Measurements from ENCODE around the gene PAOX.

PAOX gene

GRCh38 chr10:133379152-133379800 is at the start of gene PAOX:
PAOX (plus strand) TSS chr10:133379262; CDS start chr10:133379317, 55 bp downstream.
- DNase-seq (ENCODE audit: low read depth in 2 of 2), result no peak

GRCh38 chr10:133329491-133330202 is 49.4 kb upstream of the PAOX start:
- DNase-seq (ENCODE audit: low read depth in 2 of 2), result peak; percentile 73 to 84

- DNase-seq (ENCODE audit: low read depth in 2 of 2), result no peak
Measured at GRCh38 chr10:133332936-133333699, 45.9 kb upstream of the PAOX start.

GRCh38 chr10:133334503-133335245 is 44.4 kb upstream of the PAOX start:
- peak in 1 of 2 donors; percentile 29 for DNase-seq (ENCODE audit: low read depth in 2 of 2)

GRCh38 chr10:133335246-133336117 is 43.6 kb upstream of the PAOX start:
- peak; percentile 51 to 69 for DNase-seq (ENCODE audit: low read depth in 2 of 2)

- no peak for DNase-seq (ENCODE audit: low read depth in 2 of 2)
Measured at GRCh38 chr10:133336118-133336576, 42.9 kb upstream of the PAOX start.

GRCh38 chr10:133336577-133337369 is 42.3 kb upstream of the PAOX start, which contains the start of gene CALY:
CALY (minus strand) TSS chr10:133336896; CDS start chr10:133328989, 7,907 bp downstream.
- DNase-seq (ENCODE audit: low read depth in 2 of 2), result peak; percentile 58 to 60

- no peak for DNase-seq (ENCODE audit: low read depth in 2 of 2)
Measured at GRCh38 chr10:133337370-133337725, 41.7 kb upstream of the PAOX start.

GRCh38 chr10:133338080-133339071 is 40.7 kb upstream of the PAOX start:
- no peak for DNase-seq (ENCODE audit: low read depth in 2 of 2)

GRCh38 chr10:133339708-133340380 is 39.2 kb upstream of the PAOX start:
- no peak for DNase-seq (ENCODE audit: low read depth in 2 of 2)

- no peak for DNase-seq (ENCODE audit: low read depth in 2 of 2)
Measured at GRCh38 chr10:133341983-133342382, 37.1 kb upstream of the PAOX start.

GRCh38 chr10:133342942-133343341 is 36.1 kb upstream of the PAOX start:
- DNase-seq (ENCODE audit: low read depth in 2 of 2), result no peak

GRCh38 chr10:133343558-133343957 is 35.5 kb upstream of the PAOX start:
- DNase-seq (ENCODE audit: low read depth in 2 of 2), result no peak

GRCh38 chr10:133344236-133344635 is 34.8 kb upstream of the PAOX start:
- DNase-seq (ENCODE audit: low read depth in 2 of 2), result no peak

GRCh38 chr10:133346413-133346812 is 32.6 kb upstream of the PAOX start:
- DNase-seq (ENCODE audit: low read depth in 2 of 2), result no peak

GRCh38 chr10:133347710-133348517 is 31.1 kb upstream of the PAOX start:
- no peak for DNase-seq (ENCODE audit: low read depth in 2 of 2)

- no peak for DNase-seq (ENCODE audit: low read depth in 2 of 2)
Measured at GRCh38 chr10:133349160-133349568, 29.9 kb upstream of the PAOX start.

Data from stimulated activated CD8-positive, alpha-beta memory T cell treated with anti-CD3 and anti-CD28 coated beads, Interleukin-7, amount 100 ng/mL, for 1 hour (primary cell).